Right atrium auricular region (tissue), 2 donors: ENCODE data around the gene ITPR1. TPM values are rescaled to one million over a fixed set of nuclear protein-coding genes. Genes with fewer than 3 reads are reported as not detected.

Experiments
- DNase-seq: peaks from one replicate; pipeline ENCODE4 v3.0.0-alpha.2; 2019; ENCODE audit warnings: low spot score
- H3K27ac ChIP-seq, 2 donors: fragments of 200-600 bp; sonication (generic); 1 replicate in 1 of 2; 2 replicates in 1 of 2; pipeline ENCODE4 v1.5.1; 2016 to 2019
- H3K27me3 ChIP-seq, 2 donors: fragments of 200-600 bp; sonication (generic); one replicate each; pipeline versions ENCODE4 v1.5.1 to v1.6.0; 2017 to 2019
- H3K36me3 ChIP-seq: fragments of 200-600 bp; sonication (generic); one replicate; pipeline ENCODE4 v1.5.1; 2016
- H3K4me1 ChIP-seq, 2 donors: fragments of 200-600 bp; sonication (generic); one replicate each; pipeline versions ENCODE4 v1.5.1 to v1.6.0; 2017 to 2019
- H3K4me3 ChIP-seq, 2 donors: fragments of 200-600 bp; sonication (generic); 1 replicate in 1 of 2; 2 replicates in 1 of 2; pipeline ENCODE4 v1.5.1; 2017 to 2019; ENCODE audit warnings: mild to moderate bottlenecking in 1 of 2, moderate library complexity in 1 of 2
- H3K9me3 ChIP-seq, 2 donors: fragments of 200-600 bp; sonication (generic); one replicate each; pipeline ENCODE4 v1.5.1; 2019
- total RNA-seq, 2 donors: library from RNA; depleted of rRNA; stranded (reverse); fragments of >200 nt; gene quantifications; one replicate each; pipeline ENCODE4 v1.1.0, GENCODE V29; 2016
- TF ChIP-seq, protein P1 (sequence below), 2 donors: fragments of 200-600 bp; sonication (generic); IDR thresholded peaks; one replicate each; pipeline ENCODE4 v1.5.1; 2019; ENCODE audit warnings: antibody characterized with exemption in 2 of 2

Gene ITPR1
- total RNA-seq, 2 donors from 2014 or later, result 36.7 to 42.5 TPM

DNA sequence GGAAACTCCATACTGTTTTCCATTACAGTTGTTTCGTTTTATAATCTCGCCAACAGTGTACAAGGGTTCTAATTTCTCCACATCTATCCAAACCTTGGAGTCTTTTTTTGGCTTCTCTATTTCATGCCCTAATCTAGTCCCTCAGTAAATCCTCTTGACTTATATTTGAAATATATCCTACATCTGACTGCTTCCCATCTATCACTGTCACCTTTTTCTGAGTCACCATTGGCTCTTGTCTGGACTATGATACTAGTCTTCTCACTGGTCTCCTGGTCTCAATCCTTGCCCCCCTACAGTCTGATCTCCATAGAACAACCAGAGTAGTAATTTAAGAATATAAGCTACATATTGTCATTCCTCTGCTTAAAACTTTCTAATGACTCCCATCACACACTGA is 80.0 kb downstream of the ITPR1 start:
- no peak for DNase-seq
- H3K4me1 ChIP-seq, result no peaks in the 10 kb centered on the region
- H3K9me3 ChIP-seq, result no peaks in the 10 kb centered on the region
- no peak overlapping the region for H3K27ac ChIP-seq
- H3K27me3 ChIP-seq, result no peaks in the 10 kb centered on the region
- H3K36me3 ChIP-seq, result no peaks in the 10 kb centered on the region
- TF ChIP-seq, protein P1, sequence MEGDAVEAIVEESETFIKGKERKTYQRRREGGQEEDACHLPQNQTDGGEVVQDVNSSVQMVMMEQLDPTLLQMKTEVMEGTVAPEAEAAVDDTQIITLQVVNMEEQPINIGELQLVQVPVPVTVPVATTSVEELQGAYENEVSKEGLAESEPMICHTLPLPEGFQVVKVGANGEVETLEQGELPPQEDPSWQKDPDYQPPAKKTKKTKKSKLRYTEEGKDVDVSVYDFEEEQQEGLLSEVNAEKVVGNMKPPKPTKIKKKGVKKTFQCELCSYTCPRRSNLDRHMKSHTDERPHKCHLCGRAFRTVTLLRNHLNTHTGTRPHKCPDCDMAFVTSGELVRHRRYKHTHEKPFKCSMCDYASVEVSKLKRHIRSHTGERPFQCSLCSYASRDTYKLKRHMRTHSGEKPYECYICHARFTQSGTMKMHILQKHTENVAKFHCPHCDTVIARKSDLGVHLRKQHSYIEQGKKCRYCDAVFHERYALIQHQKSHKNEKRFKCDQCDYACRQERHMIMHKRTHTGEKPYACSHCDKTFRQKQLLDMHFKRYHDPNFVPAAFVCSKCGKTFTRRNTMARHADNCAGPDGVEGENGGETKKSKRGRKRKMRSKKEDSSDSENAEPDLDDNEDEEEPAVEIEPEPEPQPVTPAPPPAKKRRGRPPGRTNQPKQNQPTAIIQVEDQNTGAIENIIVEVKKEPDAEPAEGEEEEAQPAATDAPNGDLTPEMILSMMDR (IDR thresholded peaks at IDR 0.05), result no peak
- no peak overlapping the region for H3K4me3 ChIP-seq

DNA sequence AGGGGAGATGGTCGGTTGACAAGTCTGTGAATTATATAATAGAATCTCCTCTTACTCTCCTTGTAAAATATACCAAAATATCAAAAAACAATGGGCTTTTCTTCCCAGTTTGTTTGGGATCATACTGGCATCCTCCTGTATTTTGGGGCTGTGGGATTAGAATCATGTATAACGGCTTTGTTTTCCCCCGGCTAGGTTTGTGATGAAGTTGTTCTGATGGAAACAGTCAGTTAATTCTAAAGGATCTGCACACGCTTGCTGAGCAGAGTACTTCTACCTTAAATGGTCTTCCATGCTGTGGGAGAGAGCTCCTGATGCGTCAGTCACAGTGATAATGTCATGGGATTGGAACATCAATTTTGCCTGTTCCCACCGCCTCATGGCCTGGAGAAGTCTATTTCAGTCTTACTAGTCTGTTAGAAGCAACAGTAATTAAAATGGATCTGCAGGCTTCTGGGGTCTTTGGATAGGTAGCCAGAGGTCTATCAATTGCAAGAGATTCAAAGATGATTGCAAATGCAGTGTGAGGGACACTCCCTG is 81.3 kb downstream of the ITPR1 start:
- H3K4me3 ChIP-seq, result no peak overlapping the region
- H3K36me3 ChIP-seq, result no peaks in the 10 kb centered on the region
- H3K4me1 ChIP-seq, result no peaks in the 10 kb centered on the region
- no peaks in the 10 kb centered on the region for H3K27me3 ChIP-seq
- TF ChIP-seq, protein P1 (IDR thresholded peaks at IDR 0.05), result no peak
- DNase-seq, result no peak
- H3K27ac ChIP-seq, result no peak overlapping the region
- no peaks in the 10 kb centered on the region for H3K9me3 ChIP-seq

DNA sequence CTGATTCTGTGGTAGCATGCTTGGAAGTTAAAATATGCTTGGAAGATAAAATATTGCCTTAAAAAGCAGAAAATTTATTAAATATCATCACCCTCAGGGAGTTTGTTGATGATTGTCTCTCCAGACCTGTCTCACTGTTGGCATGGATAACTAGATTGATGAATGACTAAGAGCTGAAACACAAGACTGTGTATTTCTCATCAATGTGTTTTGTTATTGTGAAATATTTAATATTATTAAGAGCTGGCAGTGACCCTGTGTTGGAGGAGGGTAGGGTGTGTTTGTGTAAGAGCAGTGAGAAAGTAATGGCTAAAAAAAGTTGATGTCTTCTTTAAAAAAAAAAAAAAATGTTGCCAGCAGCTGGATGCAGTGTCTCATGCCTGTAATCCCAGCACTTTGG is 82.2 kb downstream of the ITPR1 start:
- Histone ChIP-seq H3K4me3 (no peak overlapping the region), H3K9me3 (no peaks in the 10 kb centered on the region), H3K36me3 (no peaks in the 10 kb centered on the region), H3K27me3 (no peaks in the 10 kb centered on the region), H3K4me1 (peaks cover 0 to 5% of the 10 kb centered on the region in 2 donors), H3K27ac (no peak overlapping the region)
- TF ChIP-seq, protein P1 (IDR thresholded peaks at IDR 0.05), result no peak
- no peak for DNase-seq

DNA sequence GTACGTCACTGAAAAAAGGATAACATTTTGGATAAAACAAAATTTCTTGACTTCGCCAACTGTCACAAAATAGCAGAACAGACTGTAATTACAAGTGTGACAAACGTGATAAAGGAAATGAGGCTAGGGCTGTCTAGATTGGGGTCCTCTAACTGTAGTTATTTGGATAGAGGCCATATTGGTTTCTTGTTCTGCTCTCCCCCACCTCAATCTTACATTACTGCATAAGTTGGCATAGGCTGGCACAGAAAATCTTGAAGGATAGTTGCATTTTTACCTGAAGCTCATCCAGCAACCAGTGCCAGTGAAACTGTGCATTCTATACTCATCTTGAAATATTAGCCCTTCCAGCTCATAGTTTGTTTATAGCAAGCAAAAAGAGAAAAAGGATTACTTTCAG is 84.6 kb downstream of the ITPR1 start:
- TF ChIP-seq, protein P1 (IDR thresholded peaks at IDR 0.05), result no peak

DNA sequence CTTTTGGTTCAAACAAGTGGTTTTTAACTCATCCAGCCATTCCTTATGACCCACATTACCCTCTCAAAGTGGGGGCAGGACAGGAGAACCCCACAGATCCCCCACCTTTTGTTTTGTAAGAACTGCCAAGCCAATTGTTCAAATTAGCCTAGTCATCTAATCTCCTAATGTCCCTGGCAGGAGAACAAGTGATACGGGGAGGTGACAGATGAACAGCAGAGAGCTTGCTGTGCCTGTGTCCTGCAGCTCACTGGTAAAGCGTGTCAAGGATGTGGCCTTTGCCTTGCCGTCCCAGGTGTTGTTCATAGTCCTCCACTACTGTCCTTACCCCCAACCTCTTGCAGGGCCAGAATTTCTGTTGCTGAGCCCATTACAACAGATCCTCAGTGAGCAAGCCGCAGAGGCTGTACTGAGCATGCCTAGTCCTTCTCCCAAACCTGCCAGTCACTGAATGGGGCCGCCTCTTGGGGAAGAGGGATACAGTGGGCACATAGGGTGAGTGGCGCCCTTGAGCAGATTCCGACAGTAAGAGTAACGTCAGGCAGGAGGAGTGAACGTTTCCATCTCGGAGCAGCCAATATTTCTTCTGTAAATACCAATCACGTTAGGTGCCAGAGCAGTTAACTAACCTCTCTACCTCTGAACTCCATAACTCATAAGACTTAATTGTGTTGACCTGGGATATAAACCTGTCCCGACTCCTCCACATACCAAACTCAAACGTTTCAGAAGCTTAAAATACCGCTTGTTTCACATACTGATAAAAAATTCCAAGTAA is 87.4 kb downstream of the ITPR1 start:
- H3K27ac ChIP-seq, result peak overlapping the region; percentile 74 to 80
- no peak for DNase-seq
- TF ChIP-seq, protein P1 (IDR thresholded peaks at IDR 0.05), result no peak
- H3K9me3 ChIP-seq, result no peaks in the 10 kb centered on the region
- no peaks in the 10 kb centered on the region for H3K27me3 ChIP-seq
- no peaks in the 10 kb centered on the region for H3K36me3 ChIP-seq
- no peak overlapping the region for H3K4me3 ChIP-seq
- peaks cover 0 to 56% of the 10 kb centered on the region in 2 donors for H3K4me1 ChIP-seq

More for the DNA sequence above, 84.6 kb downstream of the ITPR1 start:
- H3K4me1 ChIP-seq, result peaks cover 0 to 29% of the 10 kb centered on the region in 2 donors
- no peaks in the 10 kb centered on the region for H3K36me3 ChIP-seq
- no peaks in the 10 kb centered on the region for H3K27me3 ChIP-seq
- H3K27ac ChIP-seq, result no peak overlapping the region
- no peak overlapping the region for H3K4me3 ChIP-seq
- no peak for DNase-seq
- H3K9me3 ChIP-seq, result no peaks in the 10 kb centered on the region
